HS-27A (cell line): ENCODE data around the gene KNG1.
"Not testable (repeated sequence)": the region's sequence is repeated elsewhere in the genome, so short reads cannot be mapped to it uniquely, and the experiment has no call there.

Source experiments
- DNase-seq: peaks from one replicate; pipeline ENCODE4 v3.0.0-alpha.2; 2012; ENCODE audit warnings: low read depth, missing footprints

The KNG1 gene

DNA sequence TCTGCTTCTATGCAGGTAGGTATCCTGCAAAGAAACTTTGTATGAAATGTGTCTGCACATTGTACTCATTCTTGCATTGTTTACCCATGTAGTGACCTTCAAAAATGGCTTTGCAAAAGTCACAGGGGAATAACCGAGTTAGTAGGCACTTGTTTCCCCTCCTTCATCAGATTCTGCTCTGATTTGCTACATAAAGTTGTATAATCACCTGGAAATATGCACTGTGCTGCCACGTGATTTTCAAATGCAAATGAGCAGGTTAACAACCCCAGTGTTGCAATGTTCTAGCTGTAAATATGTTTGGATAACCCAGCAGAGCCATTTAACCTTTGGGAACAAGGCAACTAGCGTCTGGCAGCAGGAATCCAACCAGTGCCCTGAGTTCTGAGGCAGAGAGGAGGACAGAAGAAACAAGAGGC lies at the start of gene KNG1:
KNG1 (plus strand) TSS at position 321 of the 419 bp plus-strand sequence. CDS start 184 bp downstream, outside the sequence.
- DNase-seq, result no peak

DNA sequence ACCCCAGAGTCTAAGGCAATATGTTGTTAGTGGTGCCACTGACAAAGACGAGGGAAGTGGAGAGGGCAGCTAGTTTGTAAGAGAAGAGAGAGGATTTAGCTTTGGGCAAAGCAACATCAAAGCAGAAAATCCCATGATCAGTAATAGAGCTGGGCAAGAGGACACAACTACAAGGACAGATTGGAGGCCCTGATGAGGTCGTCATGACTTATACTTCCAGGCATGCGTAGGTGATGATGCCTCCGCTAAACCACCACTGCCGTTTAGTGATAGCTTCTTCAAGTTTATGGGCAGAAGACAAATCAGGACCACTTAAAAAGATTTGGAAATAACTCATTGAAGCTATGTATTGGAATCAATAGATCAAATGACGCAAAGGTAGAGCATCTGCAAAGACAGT lies 48.7 kb upstream of the KNG1 start:
- no peak for DNase-seq

DNA sequence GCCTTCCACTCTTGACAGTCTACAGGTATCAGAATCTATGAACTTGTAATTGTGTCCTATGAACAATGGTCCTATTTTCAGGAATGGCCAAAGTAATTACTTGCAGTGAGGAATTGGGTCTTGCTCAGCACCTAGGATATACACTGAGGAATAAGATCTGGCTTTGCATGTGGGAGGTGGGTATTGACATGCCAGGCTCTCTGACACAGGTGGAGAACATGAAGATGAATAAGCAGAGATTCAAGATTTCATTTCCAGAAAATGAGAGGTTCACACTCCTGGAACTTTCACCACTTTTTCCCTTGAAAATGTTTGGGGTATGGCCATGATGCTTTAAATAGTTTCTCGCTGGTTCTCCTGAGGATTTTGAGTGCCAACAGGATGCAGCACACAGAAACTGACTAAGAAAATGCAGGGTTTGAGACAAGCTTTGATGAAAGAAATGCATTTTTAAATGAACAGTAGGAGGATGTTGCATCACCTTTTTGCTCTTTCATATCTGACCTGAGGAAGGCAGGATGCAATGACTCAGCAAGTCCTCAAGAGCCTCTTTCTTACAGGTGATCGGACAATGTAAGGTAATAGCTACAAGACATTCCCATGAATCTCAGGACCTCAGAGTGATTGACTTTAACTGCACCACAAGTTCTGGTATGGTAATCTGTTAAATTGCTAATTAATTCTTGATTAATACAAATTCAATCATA lies 47.6 kb upstream of the KNG1 start:
- no peak for DNase-seq

DNA sequence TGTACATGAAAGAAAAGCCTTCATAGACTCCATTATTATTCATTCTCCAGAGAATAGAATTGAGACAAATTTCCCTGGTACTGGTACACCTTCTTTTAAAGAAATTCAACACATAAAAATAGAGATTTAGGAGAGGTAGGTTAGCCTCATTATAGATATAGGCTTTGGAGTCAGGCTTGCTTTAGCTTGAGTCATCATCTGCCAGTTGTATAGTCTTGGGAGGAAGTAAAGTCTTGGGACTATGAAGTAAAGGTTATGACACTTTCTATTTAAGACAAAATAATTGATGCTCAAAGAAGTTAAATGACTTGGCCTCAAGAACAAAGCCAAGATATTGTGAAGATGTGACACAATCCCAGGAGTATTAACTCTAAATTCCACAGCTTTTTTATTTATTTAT lies 47.0 kb upstream of the KNG1 start:
- DNase-seq, result no peak

DNA sequence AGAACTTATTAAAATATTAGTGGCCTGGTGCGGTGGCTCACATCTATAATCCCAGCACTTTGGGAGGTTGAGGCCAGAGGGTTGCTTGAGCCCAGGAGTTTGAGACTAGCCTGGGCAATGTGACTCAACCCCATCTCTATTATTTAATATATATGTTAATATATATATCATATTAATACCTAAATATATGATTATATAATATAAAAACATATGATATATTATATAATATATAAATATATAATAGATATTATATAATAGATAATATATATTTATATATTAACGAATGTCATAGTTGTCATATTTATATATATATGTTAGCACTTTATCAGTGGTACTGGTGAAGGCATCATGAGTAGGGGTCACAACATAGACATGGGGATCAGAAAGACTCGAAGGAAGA lies 46.1 kb upstream of the KNG1 start:
- no peak for DNase-seq

DNA sequence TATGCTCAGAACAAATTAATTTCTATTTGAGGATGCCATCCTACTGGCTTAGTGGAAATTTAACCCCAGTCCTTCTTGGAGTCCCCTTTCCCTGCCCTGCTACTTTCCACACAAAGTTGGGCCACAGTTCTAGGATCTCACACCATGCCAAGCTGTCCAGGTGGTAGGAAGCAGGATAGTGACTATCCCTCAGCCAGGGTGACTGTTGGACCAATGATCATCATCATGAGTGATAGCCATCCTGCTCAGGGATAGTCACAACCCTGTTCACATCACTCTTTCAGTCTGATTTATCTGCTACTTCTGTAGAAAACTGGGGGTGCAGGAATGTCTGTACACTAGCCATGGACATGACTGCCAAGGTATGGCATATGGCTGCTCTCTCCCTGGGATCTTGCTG lies 38.6 kb upstream of the KNG1 start:
- DNase-seq, result no peak

DNA sequence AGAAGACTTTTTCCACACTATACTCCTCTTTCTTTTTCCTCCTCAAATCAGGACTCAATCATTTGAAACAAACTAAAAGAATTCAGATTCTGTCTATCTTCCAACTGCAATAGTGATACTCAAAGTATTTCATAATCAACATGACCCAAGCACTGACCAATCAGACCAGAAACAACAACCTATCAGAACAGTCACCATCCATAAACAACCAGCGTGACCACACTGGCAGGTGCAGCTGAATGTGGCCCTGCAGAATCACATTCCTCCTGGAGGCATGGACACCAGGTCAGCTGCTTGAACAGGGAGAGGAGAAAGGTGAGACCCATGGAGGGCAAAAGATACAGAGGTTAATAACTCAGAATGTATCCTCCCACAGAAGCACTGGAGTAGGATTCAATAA lies 38.0 kb upstream of the KNG1 start:
- no peak for DNase-seq

DNA sequence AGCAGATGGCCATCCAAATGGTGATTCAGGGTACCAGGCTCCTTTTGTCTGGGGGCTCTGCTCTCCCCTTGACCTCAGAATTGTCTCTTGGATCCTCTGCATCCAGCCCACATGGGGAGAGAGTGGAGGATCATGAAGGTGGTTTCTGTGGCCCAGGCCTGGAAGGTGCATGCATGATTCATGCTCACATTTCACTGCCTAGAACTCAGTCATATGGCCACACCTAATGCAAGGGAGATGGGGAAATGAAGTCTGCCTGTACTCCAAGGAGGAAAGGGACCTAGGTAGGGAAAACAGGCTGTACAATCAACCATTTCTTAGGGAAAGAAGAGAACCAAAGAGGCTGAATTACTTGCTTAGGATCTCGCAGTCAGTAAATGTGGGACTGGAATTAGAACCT lies 36.3 kb upstream of the KNG1 start:
- DNase-seq, result no peak

DNA sequence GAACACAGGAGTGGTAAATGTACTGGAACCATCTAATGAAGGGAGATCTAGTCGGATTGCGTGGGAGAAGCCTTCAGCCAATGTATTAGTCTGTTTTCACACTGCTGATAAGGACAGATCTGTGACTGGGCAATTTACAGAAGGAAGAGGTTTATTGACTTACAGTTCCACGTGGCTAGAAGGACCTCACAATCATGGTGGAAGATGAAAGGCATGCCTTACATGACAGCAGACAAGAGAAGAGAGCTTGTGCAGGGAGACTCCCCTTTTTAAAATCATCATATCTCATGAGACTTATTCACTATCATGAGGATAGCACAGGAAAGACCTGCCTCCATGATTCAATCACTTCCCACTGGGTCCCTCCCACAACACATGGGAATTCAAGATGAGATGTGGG lies 34.3 kb upstream of the KNG1 start:
- no peak for DNase-seq

DNA sequence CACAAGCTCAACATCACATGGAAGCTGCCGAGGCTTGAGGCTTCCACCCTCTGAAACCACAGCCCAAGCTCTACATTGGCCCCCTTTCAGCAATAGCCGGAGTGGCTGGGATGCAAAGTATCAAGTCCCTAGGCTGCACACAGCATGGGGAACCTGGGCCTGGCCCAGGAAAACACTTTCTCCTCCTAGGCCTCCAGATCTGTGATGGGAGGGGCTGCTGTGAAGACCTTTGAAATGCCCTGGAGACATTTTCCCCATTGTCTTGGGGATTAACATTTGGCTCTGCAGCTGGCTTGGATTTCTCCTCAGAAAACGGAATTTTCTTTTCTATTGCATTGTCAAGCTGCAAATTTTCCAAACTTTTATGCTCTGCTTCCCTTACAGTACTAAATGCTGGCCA lies 33.2 kb upstream of the KNG1 start:
- no peak for DNase-seq

DNA sequence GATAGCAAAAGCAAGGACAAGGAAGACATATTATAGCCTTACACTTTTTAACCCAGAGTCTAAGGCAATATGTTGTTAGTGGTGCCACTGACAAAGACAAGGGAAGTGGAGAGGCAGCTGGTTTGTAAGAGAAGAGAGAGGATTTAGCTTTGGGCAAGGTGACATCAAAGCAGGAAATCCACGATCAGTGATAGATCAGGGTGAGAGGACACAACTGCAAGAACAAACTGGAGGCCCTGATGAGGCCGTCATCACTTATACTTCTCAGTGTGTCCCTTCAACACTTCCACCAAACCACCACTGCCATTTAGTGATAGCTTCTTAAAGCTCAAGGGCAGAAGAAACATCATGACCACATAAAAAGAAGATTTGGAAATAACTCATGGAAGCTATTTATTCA lies 30.7 kb upstream of the KNG1 start:
- not testable (repeated sequence) for DNase-seq

DNA sequence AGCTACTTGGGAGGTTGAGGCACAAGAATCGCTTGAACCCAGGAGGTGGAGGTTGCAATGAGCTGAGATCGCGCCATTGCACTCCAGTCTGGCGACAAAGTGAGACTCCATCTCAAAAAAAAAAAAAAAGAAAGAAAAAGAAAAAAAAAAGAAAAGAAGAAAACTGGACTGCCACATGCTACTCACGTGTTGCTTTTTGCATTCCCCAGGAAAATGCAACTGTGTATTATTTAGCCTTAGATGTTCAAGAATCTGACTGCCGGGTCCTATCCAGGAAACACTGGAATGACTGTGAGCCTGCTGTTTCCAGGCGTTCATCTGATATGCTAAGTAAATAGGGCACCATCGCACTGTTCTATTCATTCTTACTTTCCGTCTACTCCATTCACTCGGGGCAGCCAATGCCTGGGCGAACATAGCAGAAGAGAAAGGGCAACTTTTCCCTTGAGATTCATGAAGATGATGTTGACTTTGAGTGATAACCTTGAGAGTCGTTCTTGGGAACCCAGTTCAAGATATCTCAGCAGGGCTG lies 30.0 kb upstream of the KNG1 start:
- DNase-seq, result no peak

DNA sequence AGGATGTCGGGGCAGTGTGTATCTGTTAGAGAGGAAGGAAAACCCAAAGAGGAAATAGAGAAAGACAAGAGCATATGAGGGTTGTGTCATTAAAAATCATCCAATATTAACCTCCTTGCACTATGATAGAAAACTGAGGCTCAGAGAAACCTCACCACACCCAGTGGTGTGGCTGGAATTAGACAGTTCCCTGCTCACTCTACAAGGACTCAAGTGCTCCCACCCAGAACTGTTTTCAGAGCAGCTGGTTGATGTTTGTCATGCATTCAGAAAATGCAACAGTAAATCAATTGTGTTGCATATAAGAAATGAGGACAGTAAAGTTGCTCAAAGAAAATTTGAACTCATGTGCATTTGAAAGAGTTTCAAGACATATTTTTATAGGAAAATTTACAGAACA lies 26.9 kb upstream of the KNG1 start:
- not testable (repeated sequence) for DNase-seq

DNA sequence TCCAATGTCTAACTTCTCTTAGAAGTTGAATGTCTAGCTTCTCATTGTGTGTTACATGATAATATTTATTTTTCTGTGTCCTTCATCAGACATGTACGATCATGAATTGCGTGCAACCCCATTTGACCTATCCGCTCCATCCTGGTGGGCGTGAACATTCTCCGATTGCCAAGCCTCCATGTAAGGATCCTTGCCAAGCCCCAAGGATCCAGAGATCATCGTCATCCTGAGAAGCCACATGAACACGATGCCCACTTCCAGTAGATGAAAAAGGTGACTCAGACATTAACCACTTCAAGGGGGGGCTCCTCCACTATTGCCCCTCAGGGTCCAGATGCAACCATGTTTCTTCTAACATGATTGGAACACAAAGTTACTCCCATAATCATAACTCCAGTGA lies 25.5 kb upstream of the KNG1 start:
- DNase-seq, result no peak

DNA sequence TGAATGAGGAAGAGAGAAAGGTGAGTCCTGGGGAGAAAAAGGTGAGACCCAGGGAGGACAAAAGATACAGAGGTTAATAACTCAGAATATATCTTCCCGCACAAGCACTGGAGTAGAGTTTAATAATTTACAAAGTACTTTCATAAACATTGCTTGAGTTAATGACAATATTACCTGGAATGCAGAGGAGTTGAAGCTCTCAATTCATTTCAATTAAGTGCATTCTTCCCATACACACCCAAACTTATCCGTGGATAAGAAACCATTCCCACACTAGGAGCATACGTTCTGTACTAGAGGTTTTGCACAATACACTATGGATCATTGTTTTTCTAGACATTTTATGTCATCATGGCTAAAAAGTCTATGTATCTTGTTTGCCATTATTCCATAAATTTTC lies 23.3 kb upstream of the KNG1 start:
- no peak for DNase-seq

DNA sequence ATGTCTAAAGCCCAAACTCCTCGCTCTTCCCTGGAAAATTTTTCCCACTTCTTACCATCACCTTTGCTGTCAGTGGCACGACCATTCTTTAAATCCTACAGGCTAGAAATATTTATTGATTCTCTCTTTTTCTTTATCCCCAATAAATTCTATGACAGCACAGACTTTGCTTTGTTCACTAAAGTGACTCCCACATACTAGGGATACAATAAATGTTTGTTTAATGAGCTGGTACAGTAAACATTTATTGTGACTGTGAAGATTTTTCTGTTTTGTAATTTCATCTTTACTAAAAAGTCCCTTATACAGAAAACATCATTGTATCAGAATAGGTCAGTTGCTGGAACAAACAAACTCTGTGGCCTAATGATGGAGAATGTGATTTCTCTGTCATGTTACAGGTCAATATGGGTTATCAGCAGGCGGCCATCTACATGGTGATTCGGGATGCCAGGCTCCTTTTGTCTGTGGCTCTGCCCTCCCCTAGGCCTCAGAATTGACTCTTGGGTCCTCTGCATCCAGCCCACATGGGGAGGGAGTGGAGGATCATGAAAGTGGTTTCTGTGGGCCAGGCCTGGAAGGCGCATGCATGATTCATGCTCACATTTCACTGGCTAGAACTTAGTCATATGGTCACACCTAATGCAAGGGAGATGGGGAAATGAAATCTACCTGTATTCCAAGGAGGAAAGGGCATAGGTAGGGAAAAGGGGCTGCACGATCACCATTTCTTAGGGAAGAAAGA lies 22.7 kb upstream of the KNG1 start:
- DNase-seq, result no peak

DNA sequence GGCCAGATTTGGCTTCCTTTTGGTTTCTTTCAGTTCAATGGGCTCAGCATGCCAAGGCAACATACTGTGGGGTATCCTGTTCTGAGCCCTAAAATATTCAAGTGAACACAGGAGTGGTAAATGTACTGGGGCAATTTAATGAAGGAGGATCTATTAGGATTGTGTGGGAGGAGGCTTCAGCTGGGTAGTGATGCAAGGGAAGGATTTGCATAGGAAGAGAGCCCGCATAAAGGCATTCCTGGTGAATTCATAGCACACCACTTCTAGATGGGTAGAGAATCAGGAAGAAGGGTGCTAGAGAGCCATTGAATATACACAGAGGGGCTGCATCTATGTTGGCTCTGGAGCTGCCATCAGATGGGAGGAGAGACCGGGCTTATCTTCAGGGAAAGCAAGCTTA lies 20.6 kb upstream of the KNG1 start:
- no peak for DNase-seq

DNA sequence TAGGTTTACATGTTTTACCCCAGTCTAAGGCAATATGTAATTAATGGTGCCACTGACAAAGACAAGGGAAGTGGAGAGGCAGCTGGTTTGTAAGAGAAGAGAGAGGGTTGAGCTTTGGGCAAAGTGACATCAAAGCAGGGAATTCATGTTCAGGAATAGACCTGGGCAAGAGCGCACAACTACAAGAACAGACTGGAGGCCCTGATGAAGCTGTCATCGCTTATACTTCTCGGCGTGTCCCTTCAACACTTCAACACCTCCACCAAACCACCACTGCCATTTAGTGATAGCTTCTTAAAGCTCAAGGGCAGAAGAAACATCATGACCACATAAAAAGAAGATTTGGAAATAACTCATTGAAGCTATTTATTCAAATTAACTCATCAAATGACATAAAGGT lies 19.6 kb upstream of the KNG1 start:
- DNase-seq, result no peak

DNA sequence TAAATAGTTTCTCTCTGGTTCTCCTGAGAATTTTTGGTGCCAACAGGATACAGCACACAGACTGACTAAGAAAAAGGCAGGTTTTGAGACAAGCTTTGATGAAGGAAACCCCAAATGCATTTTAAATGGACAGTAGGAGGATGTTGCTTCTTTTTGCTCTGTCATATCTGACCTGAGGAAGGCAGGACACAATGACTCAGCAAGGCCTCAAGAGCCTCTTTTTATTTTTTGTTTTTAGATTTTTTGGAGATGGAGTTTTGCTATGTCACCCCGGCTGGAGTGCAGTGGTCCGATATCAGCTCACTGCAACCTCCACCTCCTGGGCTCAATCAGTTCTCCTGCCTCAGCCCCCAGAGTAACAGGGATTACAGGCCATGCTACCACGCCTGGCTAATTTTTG lies 16.9 kb upstream of the KNG1 start:
- DNase-seq, result no peak

DNA sequence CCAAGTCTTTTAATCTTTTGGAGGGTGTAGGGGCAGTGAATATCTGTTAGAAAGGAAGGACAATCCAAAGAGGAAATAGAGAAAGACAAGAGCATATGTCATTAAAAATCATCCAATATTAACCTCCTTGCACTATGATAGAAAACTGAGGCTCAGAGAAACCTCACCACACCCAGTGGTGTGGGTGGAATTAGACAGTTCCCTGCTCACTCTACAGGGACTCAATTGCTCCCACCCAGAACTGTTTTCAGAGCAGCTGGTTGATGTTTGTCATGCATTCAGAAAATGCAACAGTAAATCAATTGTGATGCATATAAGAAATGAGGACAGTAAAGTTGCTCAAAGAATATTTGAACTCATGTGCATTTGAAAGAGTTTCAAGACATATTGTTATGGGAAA lies 14.7 kb upstream of the KNG1 start:
- DNase-seq, result not testable (repeated sequence)

DNA sequence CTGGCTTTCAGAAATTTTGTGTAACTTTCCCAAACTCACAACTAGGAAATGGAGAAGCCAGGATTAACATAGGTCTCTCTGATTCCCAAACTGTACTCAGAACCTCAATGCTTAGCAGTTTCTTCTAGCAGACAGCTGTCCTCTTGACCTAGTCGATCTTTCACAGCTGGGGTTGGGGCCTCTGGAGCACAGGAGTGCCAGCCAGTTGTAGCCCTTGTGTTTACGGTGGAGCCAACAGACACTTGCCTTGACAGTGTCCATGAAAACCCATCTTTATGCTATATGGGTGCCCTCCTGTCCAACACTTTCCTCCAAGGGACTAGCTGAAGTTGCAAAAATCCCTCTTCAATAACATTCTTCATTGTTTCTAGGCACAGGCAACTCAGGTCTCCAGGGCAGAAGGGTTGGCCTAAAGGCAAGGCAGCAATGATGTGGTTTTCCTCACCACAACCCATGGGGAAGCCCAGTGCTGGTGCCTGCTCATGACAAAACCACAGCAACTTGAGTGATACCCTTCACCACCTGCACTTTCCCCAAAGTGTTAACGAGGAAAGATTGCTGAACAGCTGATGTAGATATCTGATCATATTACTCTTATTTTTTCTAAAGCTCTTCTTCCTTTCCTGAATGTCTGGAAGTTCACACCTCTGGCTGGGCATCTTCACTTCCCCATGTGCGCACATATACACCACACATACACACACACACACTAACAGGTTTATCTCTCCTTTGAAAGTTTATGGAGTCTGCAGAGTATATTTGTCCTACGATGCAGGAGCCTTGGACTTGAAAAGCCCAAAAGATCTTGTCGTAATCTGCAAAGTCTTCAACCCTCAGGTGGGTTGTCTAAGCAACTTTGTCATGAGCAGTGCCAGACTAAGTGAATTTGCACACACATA lies 11.0 kb upstream of the KNG1 start:
- DNase-seq, result no peak

DNA sequence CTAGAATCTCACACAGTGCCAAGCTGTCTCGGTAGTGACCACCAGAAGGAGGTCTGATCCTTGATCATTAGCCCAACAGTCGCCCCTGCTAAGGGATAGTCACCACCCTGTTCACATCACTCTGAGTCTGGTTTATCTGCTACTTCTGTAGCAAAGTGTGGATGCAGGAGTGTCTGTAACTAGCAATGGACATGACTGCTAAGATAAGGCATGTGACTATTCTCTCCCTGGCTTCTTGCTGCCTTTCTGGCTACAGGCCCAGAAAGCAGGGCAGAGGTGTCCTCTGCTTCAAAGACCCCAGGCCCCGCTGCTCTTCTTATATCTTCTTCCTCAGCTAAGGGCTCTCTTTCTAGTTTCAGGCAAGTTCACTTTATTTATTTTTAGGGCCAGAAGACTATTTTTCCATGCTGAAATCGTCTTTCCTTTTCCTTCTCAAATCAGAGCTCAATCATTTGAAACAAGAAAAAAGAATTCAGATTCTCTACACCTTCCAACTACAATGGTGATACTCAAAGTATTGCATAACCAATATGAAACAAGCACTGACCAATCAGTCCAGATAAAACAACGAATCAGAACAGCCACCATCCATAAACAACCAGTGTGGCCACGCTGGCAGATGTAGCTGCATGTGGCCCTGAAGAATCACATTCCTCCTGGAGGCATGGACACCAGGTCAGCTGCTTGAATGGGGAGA lies 8.0 kb upstream of the KNG1 start:
- no peak for DNase-seq
